Peyer's patch (tissue), 4 donors: ENCODE results near the gene ECHDC3. TPM values are rescaled to one million over a fixed set of nuclear protein-coding genes. Genes with fewer than 3 reads are reported as not detected.
"Not testable (repeated sequence)": the region's sequence is repeated elsewhere in the genome, so short reads cannot be mapped to it uniquely, and the experiment has no call there.

Experiments
- DNase-seq, 3 donors: peaks; one replicate each; pipeline ENCODE4 v3.0.0-alpha.2; 2017 to 2019
- H3K27ac ChIP-seq, 4 donors: fragments of 200-600 bp; sonication (generic); one replicate each; pipeline ENCODE4 v1.5.1; 2016 to 2019
- H3K27me3 ChIP-seq, 2 donors: fragments of 200-600 bp; sonication (generic); one replicate each; pipeline ENCODE4 v1.5.1; 2019
- H3K36me3 ChIP-seq, 3 donors: fragments of 200-600 bp; sonication (generic); one replicate each; pipeline ENCODE4 v1.5.1; 2016 to 2019
- H3K4me1 ChIP-seq, 4 donors: fragments of 200-600 bp; sonication (generic); one replicate each; pipeline ENCODE4 v1.5.1; 2016 to 2019
- H3K4me3 ChIP-seq, 4 donors: fragments of 200-600 bp; sonication (generic); 1 replicate in 3 of 4; 2 replicates in 1 of 4; pipeline ENCODE4 v1.5.1; 2016 to 2019; ENCODE audit warnings: mild to moderate bottlenecking in 1 of 4
- H3K9me3 ChIP-seq, 4 donors: fragments of 200-600 bp; sonication (generic); one replicate each; pipeline ENCODE4 v1.5.1; 2016 to 2019; ENCODE audit warnings: mild to moderate bottlenecking in 1 of 4
- POLR2A ChIP-seq, 2 donors: fragments of 450-650 bp; IDR thresholded peaks; one replicate each; pipeline ENCODE4 v1.5.1; 2017; ENCODE audit warnings: antibody characterized with exemption in 2 of 2, mild to moderate bottlenecking in 2 of 2, moderate library complexity in 2 of 2
- total RNA-seq, 4 donors: library from RNA; depleted of rRNA; stranded (reverse); fragments of >200 nt; gene quantifications; one replicate each; pipeline ENCODE4 v1.1.0, GENCODE V29; 2016
- TF ChIP-seq, protein P1 (sequence below), 6 experiments: fragments of 450-650 bp in 4 of 6; fragments of 200-600 bp in 2 of 6; sonication (generic) in 1 of 6; IDR thresholded peaks; one replicate each; pipeline ENCODE4 v1.5.1; 2017 to 2019; ENCODE audit warnings: antibody characterized with exemption in 6 of 6, mild to moderate bottlenecking in 3 of 6, moderate library complexity in 1 of 6

ECHDC3 gene
- total RNA-seq, 4 donors from 2014 or later: 2.0 to 16.5 (median 6.1) TPM

DNA sequence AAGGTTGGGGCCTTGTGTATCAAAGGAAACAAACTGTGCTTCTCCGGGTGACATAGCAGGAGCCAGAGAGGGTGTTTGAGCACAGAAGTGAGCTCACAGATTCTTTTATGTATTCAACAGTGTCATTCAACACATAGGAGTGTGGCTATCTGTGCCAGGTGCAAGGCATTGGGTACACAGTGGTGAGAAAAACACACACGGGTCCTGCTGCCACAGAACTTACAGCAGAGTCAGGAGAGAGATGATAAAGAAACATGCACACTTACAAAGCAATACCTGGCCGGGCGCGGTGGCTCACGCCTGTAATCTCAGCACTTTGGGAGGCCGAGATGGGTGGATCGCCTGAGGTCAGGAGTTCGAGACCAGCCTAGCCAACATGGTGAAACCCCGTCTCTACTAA lies 16.3 kb upstream of the ECHDC3 start:
- H3K27me3 ChIP-seq: no peaks in the 10 kb centered on the region
- TF ChIP-seq, protein P1, sequence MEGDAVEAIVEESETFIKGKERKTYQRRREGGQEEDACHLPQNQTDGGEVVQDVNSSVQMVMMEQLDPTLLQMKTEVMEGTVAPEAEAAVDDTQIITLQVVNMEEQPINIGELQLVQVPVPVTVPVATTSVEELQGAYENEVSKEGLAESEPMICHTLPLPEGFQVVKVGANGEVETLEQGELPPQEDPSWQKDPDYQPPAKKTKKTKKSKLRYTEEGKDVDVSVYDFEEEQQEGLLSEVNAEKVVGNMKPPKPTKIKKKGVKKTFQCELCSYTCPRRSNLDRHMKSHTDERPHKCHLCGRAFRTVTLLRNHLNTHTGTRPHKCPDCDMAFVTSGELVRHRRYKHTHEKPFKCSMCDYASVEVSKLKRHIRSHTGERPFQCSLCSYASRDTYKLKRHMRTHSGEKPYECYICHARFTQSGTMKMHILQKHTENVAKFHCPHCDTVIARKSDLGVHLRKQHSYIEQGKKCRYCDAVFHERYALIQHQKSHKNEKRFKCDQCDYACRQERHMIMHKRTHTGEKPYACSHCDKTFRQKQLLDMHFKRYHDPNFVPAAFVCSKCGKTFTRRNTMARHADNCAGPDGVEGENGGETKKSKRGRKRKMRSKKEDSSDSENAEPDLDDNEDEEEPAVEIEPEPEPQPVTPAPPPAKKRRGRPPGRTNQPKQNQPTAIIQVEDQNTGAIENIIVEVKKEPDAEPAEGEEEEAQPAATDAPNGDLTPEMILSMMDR (IDR thresholded peaks at IDR 0.05): no peak
- no peak for TF ChIP-seq POLR2A (IDR thresholded peaks at IDR 0.05)
- H3K36me3 ChIP-seq: no peaks in the 10 kb centered on the region
- no peak for DNase-seq
- H3K4me3 ChIP-seq: no peak overlapping the region
- H3K27ac ChIP-seq: no peak overlapping the region
- no peaks in the 10 kb centered on the region for H3K9me3 ChIP-seq
- H3K4me1 ChIP-seq: no peaks in the 10 kb centered on the region

GRCh38 chr10:11727563-11727962 lies 14.6 kb upstream of the ECHDC3 start:
- Histone ChIP-seq H3K27ac (no peak overlapping the region), H3K9me3 (no peaks in the 10 kb centered on the region), H3K27me3 (no peaks in the 10 kb centered on the region), H3K4me3 (no peak overlapping the region), H3K4me1 (no peaks in the 10 kb centered on the region), H3K36me3 (no peaks in the 10 kb centered on the region)
- TF ChIP-seq, protein P1 (IDR thresholded peaks at IDR 0.05): no peak
- no peak for TF ChIP-seq POLR2A (IDR thresholded peaks at IDR 0.05)
- no peak for DNase-seq

DNA sequence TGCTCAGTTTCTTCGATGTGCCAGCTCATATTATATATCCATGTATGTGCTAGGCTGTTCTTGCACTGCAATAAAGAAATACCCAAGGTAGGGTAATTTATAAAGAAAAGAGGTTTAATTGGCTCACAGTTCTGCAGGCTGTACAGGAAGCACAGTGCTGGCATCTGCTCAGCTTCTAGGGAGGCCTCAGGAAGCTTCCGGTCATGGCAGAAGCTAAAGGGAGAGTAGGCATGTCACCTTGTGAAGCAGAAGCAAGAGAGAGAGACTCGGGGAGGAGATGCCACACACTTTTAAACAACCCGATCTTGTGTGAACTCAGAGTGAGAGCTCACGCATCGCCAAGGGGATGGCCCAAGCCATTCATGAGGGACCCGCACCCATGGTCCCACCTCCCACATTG lies 13.8 kb upstream of the ECHDC3 start:
- H3K27me3 ChIP-seq: no peaks in the 10 kb centered on the region
- no peaks in the 10 kb centered on the region for H3K9me3 ChIP-seq
- TF ChIP-seq, protein P1 (IDR thresholded peaks at IDR 0.05): no peak
- no peak for TF ChIP-seq POLR2A (IDR thresholded peaks at IDR 0.05)
- no peak for DNase-seq
- no peak overlapping the region for H3K4me3 ChIP-seq
- H3K27ac ChIP-seq: no peak overlapping the region
- H3K4me1 ChIP-seq: no peaks in the 10 kb centered on the region
- no peaks in the 10 kb centered on the region for H3K36me3 ChIP-seq

DNA sequence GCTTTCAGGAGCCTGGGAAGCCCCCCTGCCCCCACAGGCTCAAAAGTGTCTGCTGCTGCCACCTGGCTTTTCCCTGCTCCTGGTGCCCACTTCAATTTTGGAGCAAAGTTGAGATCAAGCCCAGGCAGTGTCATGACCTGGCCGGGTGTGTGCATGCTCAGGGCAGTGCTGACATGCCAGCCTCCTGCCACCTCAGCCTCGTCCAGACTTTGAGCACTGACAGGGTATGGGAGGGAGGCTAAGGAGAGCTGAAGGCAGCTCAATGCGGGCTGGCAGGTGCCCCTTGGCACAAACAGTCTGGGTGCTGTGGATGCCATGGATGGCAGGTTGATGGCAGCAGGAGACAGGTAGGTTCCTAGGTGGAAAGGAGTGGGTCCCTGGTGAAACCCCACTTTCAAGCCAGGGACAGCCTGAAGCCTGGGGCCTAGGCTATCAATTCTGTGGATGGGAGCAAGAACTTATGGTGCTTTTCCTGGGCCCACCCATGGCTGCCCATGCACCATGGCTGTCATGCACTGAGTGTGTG lies 12.3 kb upstream of the ECHDC3 start:
- DNase-seq: peak in 1 of 3 donors; percentile 33
- H3K4me3 ChIP-seq: no peak overlapping the region

DNA sequence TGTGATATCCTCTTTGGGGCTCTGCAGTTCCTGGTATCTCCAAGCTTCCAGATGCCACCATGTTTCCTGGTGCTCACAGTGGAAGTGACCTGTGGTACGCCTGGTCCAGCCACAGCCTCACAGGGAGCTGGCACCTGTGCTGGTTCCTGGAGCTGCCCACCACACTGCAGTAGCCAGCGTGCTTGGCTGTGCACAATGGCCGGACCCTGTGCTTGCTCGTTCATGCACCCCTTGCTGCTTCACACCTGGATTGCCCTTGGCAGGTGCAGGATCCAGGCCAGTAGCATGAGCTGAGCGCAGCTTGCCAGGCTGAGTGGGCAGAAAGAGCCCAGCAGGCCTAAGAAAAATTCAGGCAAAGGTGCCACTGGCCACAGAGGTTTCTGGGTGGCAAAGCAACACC lies 11.4 kb upstream of the ECHDC3 start:
- H3K27me3 ChIP-seq: no peaks in the 10 kb centered on the region
- H3K27ac ChIP-seq: no peak overlapping the region
- TF ChIP-seq POLR2A (IDR thresholded peaks at IDR 0.05): no peak
- TF ChIP-seq, protein P1 (IDR thresholded peaks at IDR 0.05): no peak
- no peak overlapping the region for H3K4me3 ChIP-seq
- peak in 1 of 3 donors; percentile 8 for DNase-seq
- H3K4me1 ChIP-seq: no peaks in the 10 kb centered on the region
- H3K9me3 ChIP-seq: no peaks in the 10 kb centered on the region
- no peaks in the 10 kb centered on the region for H3K36me3 ChIP-seq

More for the DNA sequence above, 12.3 kb upstream of the ECHDC3 start:
- H3K36me3 ChIP-seq: no peaks in the 10 kb centered on the region
- no peaks in the 10 kb centered on the region for H3K27me3 ChIP-seq
- no peak overlapping the region for H3K27ac ChIP-seq
- H3K9me3 ChIP-seq: no peaks in the 10 kb centered on the region
- no peaks in the 10 kb centered on the region for H3K4me1 ChIP-seq
- no peak for TF ChIP-seq POLR2A (IDR thresholded peaks at IDR 0.05)
- TF ChIP-seq, protein P1 (IDR thresholded peaks at IDR 0.05): no peak

DNA sequence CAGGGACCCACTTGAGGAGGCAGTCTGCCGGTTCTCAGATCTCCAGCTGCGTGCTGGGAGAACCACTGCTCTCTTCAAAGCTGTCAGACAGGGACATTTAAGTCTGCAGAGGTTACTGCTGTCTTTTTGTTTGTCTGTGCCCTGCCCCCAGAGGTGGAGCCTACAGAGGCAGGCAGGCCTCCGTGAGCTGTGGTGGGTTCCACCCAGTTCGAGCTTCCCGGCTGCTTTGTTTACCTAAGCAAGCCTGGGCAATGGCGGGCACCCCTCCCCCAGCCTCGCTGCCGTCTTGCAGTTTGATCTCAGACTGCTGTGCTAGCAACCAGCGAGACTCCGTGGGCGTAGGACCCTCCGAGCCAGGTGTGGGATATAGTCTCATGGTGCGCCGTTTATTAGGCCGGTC lies 5.4 kb upstream of the ECHDC3 start:
- not testable (repeated sequence) for H3K27ac ChIP-seq, DNase-seq, H3K4me1 ChIP-seq, H3K27me3 ChIP-seq, H3K9me3 ChIP-seq, H3K36me3 ChIP-seq
- H3K4me3 ChIP-seq: peak overlapping the region in 1 of 4 donors; percentile 28

DNA sequence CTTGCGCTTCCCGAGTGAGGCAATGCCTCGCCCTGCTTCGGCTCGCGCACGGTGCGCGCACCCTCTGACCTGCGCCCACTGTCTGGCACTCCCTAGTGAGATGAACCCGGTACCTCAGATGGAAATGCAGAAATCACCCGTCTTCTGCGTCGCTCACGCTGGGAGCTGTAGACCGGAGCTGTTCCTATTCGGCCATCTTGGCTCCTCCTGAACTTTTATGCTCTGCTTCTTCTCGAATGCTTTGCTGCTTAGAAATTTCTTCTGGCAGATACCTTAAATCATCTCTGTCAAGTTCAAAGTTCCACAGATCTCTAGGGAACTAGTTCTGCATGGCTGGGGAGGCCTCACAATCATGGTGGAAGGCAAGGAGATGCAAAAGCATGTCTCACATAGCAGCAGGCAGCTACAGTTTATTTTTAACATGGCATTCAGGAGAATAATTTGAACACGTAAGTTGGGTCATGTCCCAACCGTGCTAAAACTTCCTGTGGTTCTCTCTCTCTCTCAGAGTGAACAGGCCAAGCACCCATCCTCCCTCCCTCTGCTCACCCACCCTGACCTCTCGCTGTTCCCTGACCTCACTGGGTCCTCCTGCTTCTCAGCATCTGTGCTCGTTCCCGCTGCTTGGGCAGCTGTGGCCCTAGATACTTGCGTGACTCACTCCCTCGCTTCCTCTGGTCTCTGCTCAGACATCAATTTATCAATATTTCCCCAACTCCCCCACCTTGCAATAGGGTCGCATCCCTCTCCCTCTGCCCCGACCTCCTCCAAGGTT lies 4.7 kb upstream of the ECHDC3 start:
- not testable (repeated sequence) for H3K27me3 ChIP-seq, H3K9me3 ChIP-seq, H3K36me3 ChIP-seq, H3K4me1 ChIP-seq
- peak overlapping the region in 1 of 4 donors; percentile 70 for H3K27ac ChIP-seq
- peak overlapping the region in 2 of 4 donors; percentile 15 to 28 for H3K4me3 ChIP-seq
- DNase-seq: peak in 1 of 3 donors; percentile 18
